Upper lobe of left lung (tissue), 6 donors: Measurements from ENCODE around the gene EMC10. TPM values are rescaled to one million over a fixed set of nuclear protein-coding genes. Genes with fewer than 3 reads are reported as not detected.

ENCODE experiments used
- ATAC-seq, 2 donors: fragments of 200-7000 bp; cut with Tn5 transposase; one replicate each; pipeline ENCODE4 v1.9.1; 2022; ENCODE audit warnings: mild to moderate bottlenecking in 2 of 2, moderate library complexity in 2 of 2; ENCODE audit not compliant: low FRiP score in 2 of 2
- DNase-seq, 2 donors: peaks; one replicate each; pipeline ENCODE4 v3.0.0-alpha.2; 2019 to 2020
- H3K27ac ChIP-seq, 4 donors: fragments of 200-600 bp; sonication (generic); one replicate each; pipeline ENCODE4 v1.5.1; 2016 to 2019
- H3K27me3 ChIP-seq, 4 donors: fragments of 200-600 bp; sonication (generic); one replicate each; pipeline ENCODE4 v1.5.1; 2017 to 2019
- H3K36me3 ChIP-seq, 4 donors: fragments of 200-600 bp; sonication (generic); one replicate each; pipeline ENCODE4 v1.5.1; 2016 to 2019
- H3K4me1 ChIP-seq, 4 donors: fragments of 200-600 bp; sonication (generic); one replicate each; pipeline ENCODE4 v1.5.1; 2018 to 2019
- H3K4me3 ChIP-seq, 4 donors: fragments of 200-600 bp; sonication (generic); one replicate each; pipeline ENCODE4 v1.5.1; 2017 to 2019; ENCODE audit warnings: mild to moderate bottlenecking in 2 of 4, moderate library complexity in 1 of 4
- H3K9me3 ChIP-seq, 4 donors: fragments of 200-600 bp; sonication (generic); one replicate each; pipeline ENCODE4 v1.5.1; 2018 to 2019
- CTCF ChIP-seq, 6 experiments: fragments of 450-650 bp in 4 of 6; fragments of 200-600 bp in 2 of 6; sonication (generic) in 2 of 6; IDR thresholded peaks; one replicate each; pipeline ENCODE4 v1.5.1; 2016 to 2019; ENCODE audit warnings: antibody characterized with exemption in 6 of 6
- EP300 ChIP-seq, 4 donors: sonication (generic); formaldehyde crosslinking; IDR thresholded peaks; one replicate each; pipeline ENCODE4 v1.5.1; 2017; ENCODE audit warnings: antibody characterized with exemption in 4 of 4, control low read depth in 2 of 4
- POLR2A ChIP-seq, 4 donors: fragments of 450-650 bp; IDR thresholded peaks; one replicate each; pipeline ENCODE4 v1.5.1; 2016 to 2017; ENCODE audit warnings: antibody characterized with exemption in 4 of 4, mild to moderate bottlenecking in 2 of 4
- POLR2AphosphoS5 ChIP-seq, 2 donors: sonication (generic); formaldehyde crosslinking; IDR thresholded peaks; one replicate each; pipeline ENCODE4 v1.5.1; 2017; ENCODE audit warnings: antibody characterized with exemption in 2 of 2
- whole genome bisulfite sequencing, 2 donors: methylation state at CpG; one replicate each; pipeline ENCODE4 v1.1.5; 2017 to 2018; 5-methylcytosine and 5-hydroxymethylcytosine counted together
- total RNA-seq, 6 donors: library from RNA; depleted of rRNA in 4 of 6; stranded (reverse); fragments of >200 nt in 4 of 6; gene quantifications; one replicate each; pipeline versions ENCODE4 v1.1.0 to v1.2.1, GENCODE V29; 2016 to 2021
- donor health status: DM: no; HTN: no; CAD: no; lungs with moderate emphysema.
- donor health status: DM: no; HTN: yes; CAD: no; lungs with severe emphysema.

EMC10 gene
- total RNA-seq, 6 donors from 2014 or later = 83.8 to 155 (median 121) TPM

- H3K4me3 ChIP-seq = no peak overlapping the region
- no peak for ATAC-seq
- TF ChIP-seq CTCF (IDR thresholded peaks at IDR 0.05) (no peak), EP300 (IDR thresholded peaks at IDR 0.05) (no peak), POLR2A (IDR thresholded peaks at IDR 0.05) (no peak), POLR2AphosphoS5 (IDR thresholded peaks at IDR 0.05) (no peak)
- no peak for DNase-seq
- H3K27me3 ChIP-seq = no peaks in the 10 kb centered on the region
- no peaks in the 10 kb centered on the region for H3K36me3 ChIP-seq
- no peaks in the 10 kb centered on the region for H3K9me3 ChIP-seq
- peaks cover 5 to 14% (median 7%) of the 10 kb centered on the region in 4 donors for H3K4me1 ChIP-seq
- H3K27ac ChIP-seq = no peak overlapping the region
- WGBS, 2 donors = 81 to 83% methylated on average over 5 to 8 of the region's 11 CpGs
Observed at GRCh38 chr19:50515168-50515561, 38.9 kb downstream of the EMC10 start.

GRCh38 chr19:50516456-50516855, 40.1 kb downstream of the EMC10 start:
- TF ChIP-seq CTCF (IDR thresholded peaks at IDR 0.05) (no peak), EP300 (IDR thresholded peaks at IDR 0.05) (no peak), POLR2A (IDR thresholded peaks at IDR 0.05) (no peak), POLR2AphosphoS5 (IDR thresholded peaks at IDR 0.05) (no peak)
- H3K27ac ChIP-seq = no peak overlapping the region
- ATAC-seq = no peak

GRCh38 chr19:50516964-50517703, 40.8 kb downstream of the EMC10 start:
- no peak for ATAC-seq
- H3K4me1 ChIP-seq = no peaks in the 10 kb centered on the region
- H3K27me3 ChIP-seq = no peaks in the 10 kb centered on the region
- H3K4me3 ChIP-seq = no peak overlapping the region
- no peaks in the 10 kb centered on the region for H3K36me3 ChIP-seq
- DNase-seq = peak in 1 of 2 donors; percentile 76
- 65 to 75% methylated on average over 43 to 46 of the region's 53 CpGs for WGBS, 2 donors
- no peak overlapping the region for H3K27ac ChIP-seq
- TF ChIP-seq CTCF (IDR thresholded peaks at IDR 0.05) (no peak), EP300 (IDR thresholded peaks at IDR 0.05) (no peak), POLR2AphosphoS5 (IDR thresholded peaks at IDR 0.05) (no peak), POLR2A (IDR thresholded peaks at IDR 0.05) (no peak)
- H3K9me3 ChIP-seq = no peaks in the 10 kb centered on the region

More at GRCh38 chr19:50516456-50516855, 40.1 kb downstream of the EMC10 start:
- no peak overlapping the region for H3K4me3 ChIP-seq
- H3K27me3 ChIP-seq = no peaks in the 10 kb centered on the region
- no peaks in the 10 kb centered on the region for H3K9me3 ChIP-seq
- no peaks in the 10 kb centered on the region for H3K36me3 ChIP-seq
- H3K4me1 ChIP-seq = peaks cover 0 to 6% (median 0%) of the 10 kb centered on the region in 4 donors
- 62% methylated on average over 12 of the region's 12 CpGs for WGBS, 2 donors
- no peak for DNase-seq

GRCh38 chr19:50517704-50518075, 41.4 kb downstream of the EMC10 start:
- DNase-seq (peak in 1 of 2 donors; percentile 80), ATAC-seq (no peak)
- no peaks in the 10 kb centered on the region for H3K36me3 ChIP-seq
- WGBS, 2 donors = 95 to 96% methylated on average over 16 to 33 of the region's 37 CpGs
- no peaks in the 10 kb centered on the region for H3K4me1 ChIP-seq
- H3K9me3 ChIP-seq = no peaks in the 10 kb centered on the region
- H3K4me3 ChIP-seq = no peak overlapping the region
- H3K27me3 ChIP-seq = no peaks in the 10 kb centered on the region
- no peak for TF ChIP-seq CTCF (IDR thresholded peaks at IDR 0.05)
- no peak for TF ChIP-seq POLR2A (IDR thresholded peaks at IDR 0.05)
- no peak for TF ChIP-seq EP300 (IDR thresholded peaks at IDR 0.05)
- no peak for TF ChIP-seq POLR2AphosphoS5 (IDR thresholded peaks at IDR 0.05)
- no peak overlapping the region for H3K27ac ChIP-seq
